Endometrial microvascular endothelial cells (primary cell): Measurements from ENCODE around the gene RNF14. TPM values are rescaled to one million over a fixed set of nuclear protein-coding genes. Genes with fewer than 3 reads are reported as not detected.

Experiments used
- in situ Hi-C: cut with HindIII; loops from 2 replicates; pipeline ENCODE4 v1.10.0; 2017; ENCODE audit warnings: low sequenced_read_pairs, low pct_unique_long_range_greater_than_20kb; ENCODE audit errors: inconsistent ontology term
- total RNA-seq: library from RNA; depleted of rRNA; stranded (reverse); fragments of >200 nt; gene quantifications from one replicate; pipeline ENCODE4 v1.2.3, GENCODE V29; 2015; ENCODE audit errors: inconsistent ontology term

The RNF14 gene
- total RNA-seq, 1 donor from 2014 or later, result 56.1 TPM

DNA sequence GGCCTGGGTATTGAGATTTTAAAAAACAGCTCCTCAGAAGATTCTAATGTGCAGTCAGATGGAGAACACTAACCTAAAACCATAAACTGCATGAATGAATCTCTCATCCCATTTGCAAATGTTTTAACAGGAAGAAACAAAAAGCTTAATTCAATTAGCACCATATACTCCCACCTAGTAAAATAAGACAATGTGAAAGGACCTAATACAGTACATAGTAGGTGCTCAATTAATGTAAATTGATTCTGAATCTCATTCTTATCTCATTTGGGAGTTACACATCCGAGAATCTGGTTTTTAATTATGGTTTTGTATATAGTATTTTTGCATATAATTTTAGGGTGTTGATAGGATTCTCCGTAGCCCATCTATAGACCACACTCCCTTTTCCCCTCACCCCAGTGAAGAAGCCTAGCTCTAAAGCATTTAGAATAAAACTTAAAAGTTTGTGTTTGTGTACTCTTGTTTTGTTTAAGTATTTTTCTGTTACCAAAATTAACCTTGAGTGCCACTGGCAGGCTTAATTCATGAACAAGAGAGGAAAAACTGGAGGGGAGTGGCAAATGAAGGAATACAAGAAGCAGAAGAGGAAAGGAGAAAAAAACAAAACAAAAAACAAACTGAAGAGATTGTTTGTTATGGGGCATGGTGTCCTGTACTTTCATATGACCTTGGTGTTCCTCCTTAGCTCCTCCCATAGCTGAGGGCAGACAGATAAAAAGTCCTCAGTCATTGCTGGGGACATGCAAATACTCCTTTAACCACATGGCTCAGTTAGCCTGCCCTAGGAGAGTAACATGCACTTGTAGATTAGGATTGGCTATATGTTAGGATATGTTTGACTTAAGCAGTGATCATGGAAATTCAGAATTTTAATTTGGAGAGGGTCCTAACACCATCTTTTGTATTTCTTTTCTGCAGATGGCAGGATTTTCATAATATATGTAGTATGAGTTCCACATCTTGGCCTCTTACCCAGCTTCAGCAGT is 1.2 kb downstream of the RNF14 start:
- in situ Hi-C loops, result no loop called here

GRCh38 chr5:141973871-141974595 is 5.1 kb downstream of the RNF14 start:
- in situ Hi-C loops, result no loop called here

DNA sequence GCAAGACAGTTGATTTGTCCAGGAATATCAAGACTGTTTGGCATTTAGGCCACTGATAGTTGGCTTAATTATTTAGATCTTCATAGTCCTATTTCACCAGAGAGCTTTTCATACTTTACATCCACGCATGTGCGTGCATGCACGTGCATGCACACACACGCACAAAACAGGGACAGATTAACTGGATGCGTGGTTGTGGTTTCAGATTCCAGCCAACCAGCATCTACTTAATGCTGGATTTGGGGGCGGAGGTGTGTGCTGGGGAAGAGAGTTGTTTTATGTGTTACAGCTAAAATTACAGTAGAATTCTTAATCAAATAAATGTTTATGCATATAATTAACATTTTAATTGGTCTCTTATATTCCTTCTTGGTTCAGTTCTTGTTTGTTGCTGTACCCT is 7.3 kb downstream of the RNF14 start:
- in situ Hi-C loops, result no loop called here

- in situ Hi-C loops, result no loop called here
These were observed 9.5 kb downstream of the RNF14 start for GRCh38 chr5:141978389-141978788.

GRCh38 chr5:141982626-141983025 is 13.7 kb downstream of the RNF14 start:
- in situ Hi-C loops, result no loop called here

GRCh38 chr5:141986072-141986471 is 17.2 kb downstream of the RNF14 start:
- in situ Hi-C loops, result no loop called here

DNA sequence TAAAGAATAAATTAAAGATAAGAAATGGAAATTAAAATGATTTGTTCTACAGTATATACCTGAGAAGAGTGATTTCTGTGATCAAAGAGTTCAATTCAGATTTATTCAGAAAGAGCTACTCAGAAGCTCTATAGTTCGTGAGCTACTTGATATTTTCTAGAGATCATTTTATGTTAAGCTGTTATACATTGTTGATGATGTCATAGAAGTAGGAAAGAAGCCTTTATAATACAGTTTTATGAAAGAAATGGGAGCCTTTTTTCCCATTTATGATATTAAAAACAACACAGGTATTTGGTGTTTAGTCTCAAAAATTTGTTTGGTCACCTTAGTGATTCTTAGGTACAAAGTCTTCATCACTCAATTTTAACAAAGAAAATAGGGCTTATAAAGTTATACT is 20.8 kb downstream of the RNF14 start:
- in situ Hi-C loops, result no loop called here

GRCh38 chr5:141992349-141992963 is 23.6 kb downstream of the RNF14 start:
- in situ Hi-C loops, result no loop called here

DNA sequence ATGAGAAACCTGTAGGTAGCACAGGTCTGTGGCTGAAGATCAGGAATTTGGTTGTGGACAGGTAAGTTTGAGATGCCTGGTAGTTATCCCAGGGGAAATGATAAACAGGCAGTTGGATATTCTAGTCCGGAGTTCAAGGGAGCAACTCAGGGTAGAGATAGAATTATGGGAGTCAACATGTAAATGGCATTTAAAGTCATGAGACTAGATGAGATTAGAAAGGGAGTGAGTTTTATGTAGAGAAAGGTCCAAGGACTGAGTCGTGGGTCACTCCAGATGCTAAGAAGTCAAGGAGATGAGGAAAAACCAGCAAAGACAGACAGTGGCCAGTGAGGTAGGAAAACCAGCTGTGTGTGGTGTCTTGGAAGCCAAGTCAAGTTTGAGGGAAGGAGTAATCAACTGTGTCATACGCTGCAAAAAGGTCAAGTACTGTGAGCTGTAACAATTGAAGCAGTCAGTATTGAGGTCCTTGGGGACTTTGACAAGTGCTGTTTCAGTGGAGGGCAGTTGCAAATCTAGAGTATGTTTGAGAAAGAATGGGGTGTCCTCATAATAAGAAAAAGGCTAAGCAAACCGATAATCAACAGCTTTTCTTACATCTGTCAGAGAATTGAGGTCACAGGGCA is 25.7 kb downstream of the RNF14 start:
- in situ Hi-C loops, result no loop called here

GRCh38 chr5:141995656-141996055 is 26.8 kb downstream of the RNF14 start:
- in situ Hi-C loops, result no loop called here

GRCh38 chr5:141997358-141997960 is 28.6 kb downstream of the RNF14 start:
- in situ Hi-C loops, result no loop called here

- in situ Hi-C loops, result loop anchor here (25.0 kb wide), 1 partner anchor 137 kb away; no protein-coding TSS in a partner anchor
These were observed 31.3 kb downstream of the RNF14 start for GRCh38 chr5:142000173-142000572.

DNA sequence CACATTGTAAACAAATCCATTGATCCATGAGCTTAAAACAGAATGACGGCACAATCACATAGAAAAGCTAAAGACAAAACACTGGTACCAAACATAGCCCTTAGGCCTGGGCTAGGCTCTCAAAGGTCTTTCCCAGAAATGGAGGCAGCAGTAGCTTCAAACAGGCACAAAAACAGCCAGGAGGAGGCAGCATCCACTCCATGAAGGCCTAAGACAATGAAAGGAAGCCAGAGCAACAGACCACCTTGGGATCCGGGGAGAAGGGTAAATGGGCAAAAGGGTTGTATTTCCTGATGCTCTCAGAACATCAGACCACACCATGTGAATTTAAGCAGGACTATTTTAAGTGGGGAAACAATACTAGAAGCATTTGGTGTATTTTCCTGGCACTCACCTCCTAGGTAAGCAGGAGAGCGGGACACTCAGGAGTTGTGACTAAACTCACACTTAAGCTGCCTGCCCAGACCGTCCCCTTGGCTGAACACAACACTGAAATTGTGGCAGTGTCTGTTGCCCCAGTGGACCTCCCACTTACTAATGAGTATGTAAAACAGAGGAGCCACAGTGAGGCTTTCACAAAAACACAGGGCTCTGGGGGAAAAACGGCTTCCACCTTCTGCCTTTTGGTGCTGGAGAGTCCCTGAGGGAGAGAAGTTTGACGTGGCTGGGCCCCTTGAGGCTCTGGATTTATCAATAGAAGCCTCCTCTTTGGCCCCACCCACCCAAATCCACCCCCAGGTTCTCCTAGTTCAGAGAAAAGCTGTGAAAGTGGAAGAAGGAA is 32.0 kb downstream of the RNF14 start:
- in situ Hi-C loops, result loop anchor here (25.0 kb wide), 1 partner anchor 136 kb away; no protein-coding TSS in a partner anchor

DNA sequence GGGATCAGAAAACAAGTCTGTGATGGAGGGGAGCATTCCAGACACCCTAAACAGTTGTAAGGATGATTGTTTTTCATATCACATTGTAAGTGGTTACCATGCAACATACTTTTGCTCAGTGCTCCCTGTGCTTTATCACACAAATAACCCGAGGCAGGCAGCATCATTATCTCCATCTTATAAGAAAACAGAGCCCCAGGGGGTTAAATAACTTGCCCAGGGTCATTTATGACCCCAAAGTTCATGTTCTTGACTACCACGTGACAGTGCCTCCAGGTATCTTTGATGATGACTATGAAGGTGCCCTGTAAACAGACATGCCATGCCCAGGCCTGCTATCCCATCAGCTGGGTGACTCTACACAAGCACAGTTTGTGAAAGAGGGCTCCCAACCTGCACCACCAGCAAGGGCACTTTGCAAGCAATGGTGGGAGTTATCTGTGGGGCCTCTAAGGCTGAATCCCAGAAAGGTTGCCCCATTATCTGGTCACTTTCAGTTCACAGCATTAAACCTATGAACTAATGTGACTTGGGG is 34.4 kb downstream of the RNF14 start:
- in situ Hi-C loops, result loop anchor here (25.0 kb wide), 1 partner anchor 134 kb away; no protein-coding TSS in a partner anchor

GRCh38 chr5:142006363-142007236 is 37.7 kb downstream of the RNF14 start:
- in situ Hi-C loops, result loop anchor here (25.0 kb wide), 1 partner anchor 131 kb away; no protein-coding TSS in a partner anchor

DNA sequence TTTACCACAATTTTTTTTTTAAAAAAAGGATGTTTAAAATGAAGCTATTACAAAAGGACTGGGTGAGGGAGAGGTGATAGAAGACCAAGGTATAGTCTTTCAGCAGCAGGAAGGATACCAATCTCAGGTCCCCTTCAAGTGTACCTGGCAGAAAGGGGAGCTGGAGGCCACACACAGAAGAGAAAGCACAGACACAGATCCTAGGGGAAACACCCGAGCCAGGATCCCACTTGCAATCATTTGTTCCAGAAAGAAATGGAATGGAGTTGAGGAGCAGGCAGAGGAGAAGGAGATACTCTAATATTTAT is 38.3 kb downstream of the RNF14 start:
- in situ Hi-C loops, result loop anchor here (25.0 kb wide), 1 partner anchor 130 kb away; no protein-coding TSS in a partner anchor

DNA sequence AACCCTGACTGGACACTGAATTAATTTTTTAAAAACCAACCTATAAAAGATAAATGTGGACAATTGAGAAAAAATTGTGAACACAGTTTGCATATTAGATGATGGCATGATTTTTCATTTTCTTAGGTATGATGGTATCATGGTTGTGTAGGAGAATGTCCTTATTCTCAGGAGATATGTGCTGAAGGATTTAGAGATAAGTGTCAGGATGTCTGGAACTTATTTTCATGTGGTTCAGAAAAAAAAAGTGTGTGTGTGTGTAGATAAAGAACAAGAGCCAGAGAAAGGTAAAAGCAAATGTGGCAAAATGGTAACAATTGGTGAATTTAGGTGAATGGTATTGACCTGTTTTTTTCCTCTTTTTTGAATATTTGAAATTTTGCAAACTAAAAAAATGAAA is 39.9 kb downstream of the RNF14 start:
- in situ Hi-C loops, result loop anchor here (25.0 kb wide), 1 partner anchor 128 kb away; no protein-coding TSS in a partner anchor
